Embryonic facial prominence (tissue), 1 donor: ENCODE data around the gene ZMYM5.
A peak's percentile ranks its signal among the peaks of the same experiment; 100 is the strongest.
"Not testable (repeated sequence)": the region's sequence is repeated elsewhere in the genome, so short reads cannot be mapped to it uniquely, and the experiment has no call there.

Experiments
- DNase-seq: peaks from one replicate; pipeline ENCODE4 v3.0.0-alpha.2; 2016; ENCODE audit errors: extremely low spot score

Gene ZMYM5

GRCh38 chr13:19822673-19823072 is 40.8 kb downstream of the ZMYM5 start:
- no peak for DNase-seq

- DNase-seq: no peak
Measured at GRCh38 chr13:19818223-19818842, 45.1 kb downstream of the ZMYM5 start.

- no peak for DNase-seq
Measured at GRCh38 chr13:19817510-19818158, 45.8 kb downstream of the ZMYM5 start.

GRCh38 chr13:19817106-19817505 is 46.3 kb downstream of the ZMYM5 start:
- no peak for DNase-seq

- DNase-seq: not testable (repeated sequence)
Measured at GRCh38 chr13:19815842-19816241, 47.6 kb downstream of the ZMYM5 start.

- DNase-seq: no peak
Measured at GRCh38 chr13:19810996-19811881, 52.2 kb downstream of the ZMYM5 start.

GRCh38 chr13:19810151-19810550 is 53.3 kb downstream of the ZMYM5 start:
- no peak for DNase-seq

- DNase-seq: no peak
Measured at GRCh38 chr13:19805765-19806164, 57.7 kb downstream of the ZMYM5 start.

- no peak for DNase-seq
Measured at GRCh38 chr13:19795956-19796355, 67.5 kb downstream of the ZMYM5 start.

- peak; percentile 13 for DNase-seq
Measured at GRCh38 chr13:19794631-19795030, 68.8 kb downstream of the ZMYM5 start.

- no peak for DNase-seq
Measured at GRCh38 chr13:19791953-19792537, 71.4 kb downstream of the ZMYM5 start.

- DNase-seq: peak; percentile 96
Measured at GRCh38 chr13:19782727-19783682, 80.4 kb downstream of the ZMYM5 start, which contains the start of gene PSPC1. Gene PSPC1 (minus strand): TSS chr13:19782945. CDS start chr13:19782757, 188 bp downstream.

GRCh38 chr13:19782049-19782726 is 81.3 kb downstream of the ZMYM5 start:
- no peak for DNase-seq

GRCh38 chr13:19781526-19781925 is 81.9 kb downstream of the ZMYM5 start:
- DNase-seq: no peak

- DNase-seq: not testable (repeated sequence)
Measured at GRCh38 chr13:19780753-19781418, 82.6 kb downstream of the ZMYM5 start.
